Activated naive CD4-positive, alpha-beta T cell treated with anti-CD3 and anti-CD28 coated beads for 36 hours (primary cell): ENCODE results near the gene RFX6. TPM values are rescaled to one million over a fixed set of nuclear protein-coding genes. Genes with fewer than 3 reads are reported as not detected.
A peak's percentile ranks its signal among the peaks of the same experiment; 100 is the strongest.

Source experiments
- CTCF ChIA-PET: fragments of 350-600 bp; sonication (Branson Sonifier 250); formaldehyde crosslinking; loops from one replicate; lab custom pipeline; 2021; ENCODE audit warnings: antibody characterized with exemption; lab: Charles Lee
- DNase-seq: peaks from one replicate; pipeline ENCODE4 v3.0.0-alpha.2; 2020
- H3K27ac Mint-ChIP-seq: one replicate; pipeline ENCODE4 v1.8.0; 2021; ENCODE audit warnings: mild to moderate bottlenecking, mixed read lengths
- H3K27me3 Mint-ChIP-seq: one replicate; pipeline ENCODE4 v1.8.0; 2021; ENCODE audit warnings: low read depth, mixed read lengths
- H3K36me3 Mint-ChIP-seq: one replicate; pipeline ENCODE4 v1.8.0; 2021; ENCODE audit warnings: low read depth, mixed read lengths
- H3K4me1 Mint-ChIP-seq: one replicate; pipeline ENCODE4 v1.8.0; 2021; ENCODE audit warnings: low read depth, mixed read lengths
- H3K4me3 Mint-ChIP-seq: one replicate; pipeline ENCODE4 v1.8.0; 2021; ENCODE audit warnings: mild to moderate bottlenecking, moderate library complexity, mixed read lengths
- H3K9me3 Mint-ChIP-seq: one replicate; pipeline ENCODE4 v1.8.0; 2021; ENCODE audit warnings: mixed read lengths
- intact Hi-C: fragments of 100-400 bp; cut with micrococcal nuclease; formaldehyde crosslinking; loops from one replicate; pipeline ENCODE4 v1.15.1; 2023
- total RNA-seq, 2 experiments: library from RNA; stranded (reverse); gene quantifications; one replicate each; pipeline ENCODE4 v1.2.3, GENCODE V29; 2021

Gene RFX6
- total RNA-seq, 2 experiments from 2014 or later: not detected

DNA sequence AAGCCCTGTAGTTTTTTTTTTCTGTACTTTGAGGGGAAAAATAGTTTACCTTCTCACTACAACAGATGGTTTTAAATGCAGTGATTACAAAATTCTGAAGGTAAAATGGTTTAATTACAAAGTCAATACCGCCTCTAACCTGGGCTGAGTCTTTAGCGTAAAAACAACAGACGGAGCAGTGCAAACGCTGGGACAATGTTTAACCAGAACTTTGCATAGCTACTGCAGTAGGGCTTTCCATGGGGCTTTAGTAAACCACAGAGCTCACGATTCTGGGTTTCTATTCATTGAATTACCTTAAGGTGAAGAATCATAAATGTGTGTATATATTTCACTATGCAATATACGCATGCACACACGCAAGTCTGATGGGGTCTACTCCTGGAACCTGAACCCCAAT lies 77.9 kb downstream of the RFX6 start:
- intact Hi-C loops: no loop called here
- Mint-ChIP-seq H3K27ac (no peak overlapping the region), H3K4me3 (no peak overlapping the region), H3K27me3 (no peaks in the 10 kb centered on the region), H3K4me1 (no peaks in the 10 kb centered on the region), H3K36me3 (no peaks in the 10 kb centered on the region), H3K9me3 (no peaks in the 10 kb centered on the region)
- CTCF ChIA-PET: no interaction called here
- no peak for DNase-seq

GRCh38 chr6:116955773-116956172 lies 78.7 kb downstream of the RFX6 start:
- Mint-ChIP-seq H3K27ac (no peak overlapping the region), H3K9me3 (no peaks in the 10 kb centered on the region), H3K36me3 (no peaks in the 10 kb centered on the region), H3K4me1 (no peaks in the 10 kb centered on the region), H3K4me3 (no peak overlapping the region), H3K27me3 (no peaks in the 10 kb centered on the region)
- no peak for DNase-seq
- CTCF ChIA-PET: interaction anchor here (0.8 kb wide), 1 partner anchor 13 kb away, joined by 4 read pairs; no protein-coding TSS in a partner anchor
- intact Hi-C loops: no loop called here

GRCh38 chr6:116963972-116964371 lies 86.9 kb downstream of the RFX6 start:
- Mint-ChIP-seq H3K36me3 (no peaks in the 10 kb centered on the region), H3K9me3 (no peaks in the 10 kb centered on the region), H3K4me1 (no peaks in the 10 kb centered on the region), H3K27me3 (peaks cover 8% of the 10 kb centered on the region), H3K4me3 (no peak overlapping the region), H3K27ac (no peak overlapping the region)
- intact Hi-C loops: loop anchor here (10.0 kb wide), 1 partner anchor 349 kb away; the partner anchor contains the start of gene RSPH4A
- DNase-seq: no peak
- CTCF ChIA-PET: interaction anchor here (0.6 kb wide), 1 partner anchor 8 kb away, joined by 3 read pairs; no protein-coding TSS in a partner anchor

GRCh38 chr6:116966675-116967576 lies 89.9 kb downstream of the RFX6 start:
- CTCF ChIA-PET: no interaction called here
- no peaks in the 10 kb centered on the region for H3K9me3 Mint-ChIP-seq
- H3K27ac Mint-ChIP-seq: no peak overlapping the region
- no peak overlapping the region for H3K4me3 Mint-ChIP-seq
- H3K36me3 Mint-ChIP-seq: no peaks in the 10 kb centered on the region
- H3K27me3 Mint-ChIP-seq: peaks cover 13% of the 10 kb centered on the region
- no peaks in the 10 kb centered on the region for H3K4me1 Mint-ChIP-seq
- intact Hi-C loops: loop anchor here (5.0 to 10.0 kb wide), 2 partner anchors 335 to 352 kb away; partner anchors contain the start of gene RSPH4A
- DNase-seq: no peak

DNA sequence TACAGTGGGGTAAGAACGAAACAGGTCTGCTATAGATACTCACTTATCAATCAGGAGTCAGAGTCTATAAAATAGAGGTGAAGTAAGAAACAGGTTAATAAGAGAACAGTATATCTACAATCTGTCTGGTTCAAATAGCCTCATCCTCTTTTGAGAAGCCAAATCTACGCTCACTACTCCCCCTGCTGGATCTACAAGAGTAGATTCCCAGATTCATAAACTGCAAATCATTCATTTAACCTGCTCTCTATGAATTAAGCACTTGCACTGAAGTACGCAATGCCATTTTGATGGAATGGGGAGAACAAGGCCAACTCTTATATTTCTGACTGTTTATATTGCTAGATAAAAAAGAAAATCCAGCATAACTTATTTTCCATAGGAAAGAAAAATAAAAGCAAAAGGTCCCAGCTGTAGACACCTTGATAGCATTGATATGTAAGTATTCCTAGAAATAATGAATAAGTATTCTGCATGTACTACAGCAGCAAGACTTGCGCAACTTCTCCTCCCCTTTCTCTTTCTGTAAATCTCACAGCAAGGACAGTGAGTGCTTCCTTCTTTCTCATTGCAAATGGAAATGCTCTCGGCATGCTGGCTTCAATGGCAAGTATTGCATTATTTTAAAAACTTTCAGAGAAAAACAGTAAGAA lies 92.3 kb downstream of the RFX6 start:
- H3K4me1 Mint-ChIP-seq: no peaks in the 10 kb centered on the region

DNA sequence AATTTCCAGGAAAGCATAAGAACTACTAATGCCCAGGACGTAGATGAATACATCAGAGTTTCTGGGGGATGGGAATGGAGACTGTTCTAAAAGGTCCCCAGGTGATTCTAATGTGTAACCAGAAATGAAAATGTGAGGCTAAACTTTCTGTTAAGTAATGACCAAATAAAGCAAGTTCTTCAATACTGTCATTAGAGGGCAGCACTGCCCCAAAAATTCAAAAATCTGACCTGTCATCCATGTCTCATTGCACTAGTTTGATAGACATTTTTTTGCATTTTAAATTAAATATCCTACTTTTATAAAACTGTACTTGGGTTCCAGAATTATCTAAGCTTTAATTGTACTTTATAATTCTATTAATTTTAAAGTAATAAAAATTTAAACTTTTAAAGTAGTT lies 94.9 kb downstream of the RFX6 start:
- peaks cover 15% of the 10 kb centered on the region for H3K27me3 Mint-ChIP-seq

More for the DNA sequence above, 92.3 kb downstream of the RFX6 start:
- Mint-ChIP-seq H3K4me3 (no peak overlapping the region), H3K9me3 (no peaks in the 10 kb centered on the region), H3K27ac (no peak overlapping the region), H3K36me3 (no peaks in the 10 kb centered on the region), H3K27me3 (peaks cover 15% of the 10 kb centered on the region)
- peak; percentile 33 for DNase-seq
- CTCF ChIA-PET: interaction anchor here (1.0 to 1.6 kb wide), 5 partner anchors 9 to 367 kb away, joined by 4 read pairs; no protein-coding TSS in a partner anchor
- intact Hi-C loops: loop anchor here (1.0 to 10.0 kb wide), 4 partner anchors 190 to 433 kb away; partner anchors contain the start of gene RSPH4A

GRCh38 chr6:116973976-116974375 lies 96.9 kb downstream of the RFX6 start:
- Mint-ChIP-seq H3K4me3 (no peak overlapping the region), H3K36me3 (no peaks in the 10 kb centered on the region), H3K4me1 (no peaks in the 10 kb centered on the region), H3K9me3 (no peaks in the 10 kb centered on the region), H3K27ac (no peak overlapping the region), H3K27me3 (peaks cover 7% of the 10 kb centered on the region)
- DNase-seq: no peak
- CTCF ChIA-PET: no interaction called here
- intact Hi-C loops: loop anchor here (5.0 kb wide), 3 partner anchors 293 to 633 kb away; partner anchors contain the start of gene VGLL2

More for the DNA sequence above, 94.9 kb downstream of the RFX6 start:
- CTCF ChIA-PET: interaction anchor here (0.6 to 0.9 kb wide), 3 partner anchors 8 to 13 kb away, joined by 3 to 6 read pairs (median 3); no protein-coding TSS in a partner anchor
- intact Hi-C loops: loop anchor here (1.0 to 5.0 kb wide), 6 partner anchors 217 to 635 kb away; partner anchors contain the start of gene VGLL2
- DNase-seq: peak; percentile 47
- no peak overlapping the region for H3K4me3 Mint-ChIP-seq
- no peaks in the 10 kb centered on the region for H3K9me3 Mint-ChIP-seq
- no peak overlapping the region for H3K27ac Mint-ChIP-seq
- no peaks in the 10 kb centered on the region for H3K36me3 Mint-ChIP-seq
- H3K4me1 Mint-ChIP-seq: no peaks in the 10 kb centered on the region

DNA sequence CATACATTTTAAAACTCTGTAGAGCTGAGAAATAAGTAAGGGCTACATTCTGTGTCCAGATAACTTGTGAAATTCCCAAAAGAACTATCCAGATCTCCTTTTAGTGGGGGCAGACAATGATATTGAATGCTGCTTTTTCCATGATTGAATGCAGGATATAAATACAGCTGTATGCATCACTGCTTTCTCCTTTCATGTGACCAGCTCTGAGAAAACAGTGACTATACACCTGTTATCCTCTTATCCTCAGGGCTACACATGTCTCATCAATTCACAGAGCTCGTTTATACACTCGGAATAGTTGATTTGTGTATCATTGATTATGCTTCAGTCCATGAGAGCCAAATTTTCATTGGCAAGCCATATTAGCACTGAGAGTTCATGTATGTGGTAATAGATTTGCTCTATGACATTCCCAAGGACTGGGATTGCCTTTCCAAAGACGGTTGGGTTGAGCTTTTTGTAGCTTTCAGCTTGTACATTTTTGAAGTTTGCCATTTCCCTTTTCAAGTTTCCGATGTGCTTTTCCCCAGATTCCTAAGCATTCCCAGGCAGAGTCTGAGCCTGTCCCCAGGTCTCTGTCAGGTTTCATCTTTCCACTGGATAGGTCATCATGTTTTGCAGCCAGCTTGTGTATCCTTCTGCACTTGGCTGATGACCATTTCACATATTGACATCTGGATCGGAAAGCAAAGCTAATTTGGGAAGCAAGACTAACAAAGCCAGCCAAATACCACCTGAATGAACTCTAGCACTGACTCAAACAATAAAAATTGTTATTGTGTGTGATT lies 97.7 kb downstream of the RFX6 start:
- no peak overlapping the region for H3K27ac Mint-ChIP-seq
- H3K4me3 Mint-ChIP-seq: no peak overlapping the region
- CTCF ChIA-PET: interaction anchor here (1.1 kb wide), 1 partner anchor 209 kb away, joined by 3 read pairs; no protein-coding TSS in a partner anchor
- H3K4me1 Mint-ChIP-seq: no peaks in the 10 kb centered on the region
- H3K36me3 Mint-ChIP-seq: no peaks in the 10 kb centered on the region
- H3K27me3 Mint-ChIP-seq: peaks cover 7% of the 10 kb centered on the region
- DNase-seq: no peak
- intact Hi-C loops: loop anchor here (5.0 kb wide), 3 partner anchors 293 to 633 kb away; partner anchors contain the start of gene VGLL2
- H3K9me3 Mint-ChIP-seq: no peaks in the 10 kb centered on the region

GRCh38 chr6:116975600-116975999 lies 98.6 kb downstream of the RFX6 start:
- Mint-ChIP-seq H3K27ac (no peak overlapping the region), H3K27me3 (peaks cover 7% of the 10 kb centered on the region), H3K4me3 (no peak overlapping the region), H3K4me1 (no peaks in the 10 kb centered on the region), H3K36me3 (no peaks in the 10 kb centered on the region), H3K9me3 (no peaks in the 10 kb centered on the region)
- no peak for DNase-seq
- CTCF ChIA-PET: interaction anchor here (1.1 kb wide), 1 partner anchor 210 kb away, joined by 3 read pairs; no protein-coding TSS in a partner anchor
- intact Hi-C loops: no loop called here

GRCh38 chr6:116979560-116979959 lies 102.5 kb downstream of the RFX6 start:
- no peak for DNase-seq
- Mint-ChIP-seq H3K27me3 (no peaks in the 10 kb centered on the region), H3K4me1 (no peaks in the 10 kb centered on the region), H3K9me3 (peaks cover 7% of the 10 kb centered on the region), H3K36me3 (no peaks in the 10 kb centered on the region), H3K27ac (no peak overlapping the region), H3K4me3 (no peak overlapping the region)
- CTCF ChIA-PET: no interaction called here
- intact Hi-C loops: no loop called here
